Fibroblast of the aortic adventitia (primary cell): Measurements from ENCODE around the gene CYSTM1. TPM values are rescaled to one million over a fixed set of nuclear protein-coding genes. Genes with fewer than 3 reads are reported as not detected.

Source experiments
- DNase-seq: peaks from one replicate; pipeline ENCODE4 v3.0.0-alpha.2; 2010; ENCODE audit warnings: low read depth
- H3K4me3 ChIP-seq: 2 replicates; pipeline ENCODE4 v1.5.1; 2011; ENCODE audit warnings: low read depth, mild to moderate bottlenecking, control low read depth, low read length, moderate library complexity
- total RNA-seq: library from RNA; depleted of rRNA; stranded (reverse); fragments of >200 nt; gene quantifications from 2 replicates; pipeline ENCODE4 v1.2.3, GENCODE V29; 2012; ENCODE audit warnings: low replicate concordance
- TF ChIP-seq, protein P1 (sequence below): IDR thresholded peaks from 2 replicates; pipeline ENCODE4 v1.5.1; 2011; ENCODE audit warnings: mild to moderate bottlenecking, low read length, control low read depth, inconsistent platforms; ENCODE audit not compliant: insufficient read depth

The CYSTM1 gene
- total RNA-seq, 1 donor, result 43.4 TPM

DNA sequence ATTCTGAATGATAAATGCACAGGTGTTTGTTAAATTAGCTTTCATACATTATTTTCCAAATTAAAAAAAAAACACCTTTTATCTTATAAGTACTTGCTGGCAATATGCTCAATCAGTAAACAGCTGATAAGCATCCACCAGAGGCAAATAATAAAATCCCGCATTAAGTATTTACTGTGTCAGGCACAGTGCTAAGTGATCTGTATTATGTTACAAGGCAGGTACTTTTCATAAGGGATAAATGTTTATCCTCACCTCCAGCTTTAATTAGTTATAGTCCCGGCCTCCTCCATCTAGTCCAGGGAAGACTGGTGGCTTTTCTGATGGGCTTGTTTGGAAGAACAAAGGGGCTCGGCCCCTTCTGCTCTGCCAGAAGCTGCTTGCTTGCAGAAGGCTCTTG is 87.9 kb downstream of the CYSTM1 start:
- DNase-seq, result no peak
- H3K4me3 ChIP-seq, result no peak overlapping the region
- TF ChIP-seq, protein P1, sequence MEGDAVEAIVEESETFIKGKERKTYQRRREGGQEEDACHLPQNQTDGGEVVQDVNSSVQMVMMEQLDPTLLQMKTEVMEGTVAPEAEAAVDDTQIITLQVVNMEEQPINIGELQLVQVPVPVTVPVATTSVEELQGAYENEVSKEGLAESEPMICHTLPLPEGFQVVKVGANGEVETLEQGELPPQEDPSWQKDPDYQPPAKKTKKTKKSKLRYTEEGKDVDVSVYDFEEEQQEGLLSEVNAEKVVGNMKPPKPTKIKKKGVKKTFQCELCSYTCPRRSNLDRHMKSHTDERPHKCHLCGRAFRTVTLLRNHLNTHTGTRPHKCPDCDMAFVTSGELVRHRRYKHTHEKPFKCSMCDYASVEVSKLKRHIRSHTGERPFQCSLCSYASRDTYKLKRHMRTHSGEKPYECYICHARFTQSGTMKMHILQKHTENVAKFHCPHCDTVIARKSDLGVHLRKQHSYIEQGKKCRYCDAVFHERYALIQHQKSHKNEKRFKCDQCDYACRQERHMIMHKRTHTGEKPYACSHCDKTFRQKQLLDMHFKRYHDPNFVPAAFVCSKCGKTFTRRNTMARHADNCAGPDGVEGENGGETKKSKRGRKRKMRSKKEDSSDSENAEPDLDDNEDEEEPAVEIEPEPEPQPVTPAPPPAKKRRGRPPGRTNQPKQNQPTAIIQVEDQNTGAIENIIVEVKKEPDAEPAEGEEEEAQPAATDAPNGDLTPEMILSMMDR, result no peak

GRCh38 chr5:140265845-140266244 is 90.9 kb downstream of the CYSTM1 start:
- TF ChIP-seq, protein P1, result no peak

DNA sequence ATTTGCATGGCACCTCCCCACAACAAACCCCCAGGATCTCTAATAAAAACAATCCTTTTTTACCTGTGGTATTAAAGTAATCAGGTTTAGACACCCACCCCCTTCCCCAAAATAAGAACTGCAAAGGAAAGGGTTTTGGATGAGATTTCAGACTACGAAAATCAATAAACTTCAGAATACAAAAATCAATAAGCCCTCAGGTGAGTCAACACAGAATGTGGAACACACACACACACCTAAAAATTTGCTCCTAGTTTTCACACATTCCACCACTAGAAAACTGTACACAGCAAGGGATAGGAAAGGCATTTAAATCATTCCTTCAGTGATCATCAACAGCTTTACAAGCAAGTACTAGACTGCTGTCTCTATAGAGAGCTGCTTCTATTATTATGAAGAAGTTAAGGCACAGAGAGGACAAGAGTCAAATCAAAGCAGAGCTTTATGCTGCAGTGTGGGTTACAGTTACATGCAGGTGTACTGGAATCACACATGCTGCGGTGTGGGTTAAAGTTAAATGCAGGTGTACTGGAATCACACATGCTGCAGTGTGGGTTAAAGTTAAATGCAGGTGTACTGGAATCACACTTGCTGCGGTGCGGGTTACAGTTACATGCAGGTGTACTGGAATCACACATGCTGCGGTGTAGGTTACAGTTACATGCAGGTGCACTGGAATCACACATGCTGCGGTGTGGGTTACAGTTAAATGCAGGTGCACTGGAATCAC is 91.6 kb downstream of the CYSTM1 start:
- H3K4me3 ChIP-seq, result no peak overlapping the region
- TF ChIP-seq, protein P1, result no peak
- no peak for DNase-seq

More at GRCh38 chr5:140265845-140266244, 90.9 kb downstream of the CYSTM1 start:
- no peak for DNase-seq
- no peak overlapping the region for H3K4me3 ChIP-seq

DNA sequence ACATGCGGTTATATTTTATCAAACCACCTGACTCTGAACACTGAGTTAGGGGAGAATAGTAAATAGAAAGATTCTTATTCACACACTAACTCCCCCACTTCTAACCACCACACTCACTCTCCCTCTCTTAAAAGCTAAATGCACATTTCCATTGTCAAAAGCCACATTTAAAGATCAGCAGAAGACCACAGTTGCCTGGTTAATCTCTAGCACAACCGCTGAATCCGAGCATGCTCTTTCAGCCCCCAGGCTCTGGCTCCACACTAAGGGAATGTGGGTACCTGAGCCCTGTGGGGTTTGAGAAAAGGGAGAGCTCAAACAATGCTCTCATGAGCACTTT is 92.2 kb downstream of the CYSTM1 start:
- DNase-seq, result no peak
- H3K4me3 ChIP-seq, result no peak overlapping the region
- TF ChIP-seq, protein P1, result no peak

GRCh38 chr5:140267559-140268018 is 92.6 kb downstream of the CYSTM1 start:
- DNase-seq, result no peak
- TF ChIP-seq, protein P1, result no peak
- no peak overlapping the region for H3K4me3 ChIP-seq

GRCh38 chr5:140270008-140270407 is 95.0 kb downstream of the CYSTM1 start:
- DNase-seq, result no peak
- TF ChIP-seq, protein P1, result no peak
- H3K4me3 ChIP-seq, result no peak overlapping the region
